ELR (cell line): ENCODE results near the gene BRI3BP.
"Not testable (repeated sequence)": the region's sequence is repeated elsewhere in the genome, so short reads cannot be mapped to it uniquely, and the experiment has no call there.

Experiments used
- DNase-seq: peaks from one replicate; pipeline ENCODE4 v3.0.0-alpha.2; 2015; ENCODE audit warnings: low read depth

The BRI3BP gene

GRCh38 chr12:125068391-125068790, 74.9 kb downstream of the BRI3BP start:
- no peak for DNase-seq

- no peak for DNase-seq
These were observed 76.2 kb downstream of the BRI3BP start for GRCh38 chr12:125069616-125070015.

GRCh38 chr12:125070112-125070511, 76.7 kb downstream of the BRI3BP start:
- no peak for DNase-seq

- DNase-seq, result no peak
These were observed 77.4 kb downstream of the BRI3BP start for GRCh38 chr12:125070661-125071390.

- DNase-seq, result no peak
These were observed 78.0 kb downstream of the BRI3BP start for GRCh38 chr12:125071456-125071855.

- no peak for DNase-seq
These were observed 79.1 kb downstream of the BRI3BP start for GRCh38 chr12:125072496-125072895.

- DNase-seq, result not testable (repeated sequence)
These were observed 80.8 kb downstream of the BRI3BP start for GRCh38 chr12:125074294-125074693.

GRCh38 chr12:125076103-125076502, 82.7 kb downstream of the BRI3BP start:
- no peak for DNase-seq

GRCh38 chr12:125079084-125079483, 85.6 kb downstream of the BRI3BP start:
- DNase-seq, result no peak

- DNase-seq, result no peak
These were observed 86.5 kb downstream of the BRI3BP start for GRCh38 chr12:125079648-125080645.
